Sciatic nerve (tissue), 2 donors: ENCODE measurements around the gene ZNF736. TPM values are rescaled to one million over a fixed set of nuclear protein-coding genes. Genes with fewer than 3 reads are reported as not detected.
"Not testable (repeated sequence)": the region's sequence is repeated elsewhere in the genome, so short reads cannot be mapped to it uniquely, and the experiment has no call there.

ENCODE experiments used
- ATAC-seq: fragments of 200-7000 bp; cut with Tn5 transposase; one replicate; pipeline ENCODE4 v1.9.1; 2020; ENCODE audit warnings: mild to moderate bottlenecking, moderate library complexity
- DNase-seq: peaks from one replicate; pipeline ENCODE4 v3.0.0-alpha.2; 2020; ENCODE audit warnings: low spot score
- intact Hi-C: fragments of 100-400 bp; cut with DNase I; formaldehyde crosslinking; loops from one replicate; pipeline ENCODE4 v1.14.2; 2022
- total RNA-seq: library from RNA; stranded (reverse); fragmentation: NEBNext Ultra II Directional; extraction: Animal tissue kit (Norgen Biotek cat#: 25700); gene quantifications from one replicate; pipeline ENCODE4 v1.2.1, GENCODE V29; 2021
- donor health status: DM: no; HTN: no; CAD: no.
- donor health status: DM: no; HTN: no; CAD: no.

Gene ZNF736
- 22.1 TPM for total RNA-seq

GRCh38 chr7:64313740-64314491 is at the start of gene ZNF736:
ZNF736 (plus strand) TSS chr7:64313961; CDS start chr7:64314151, 190 bp downstream.
- DNase-seq (peak; percentile 92), ATAC-seq (peak; percentile 100)

GRCh38 chr7:64266341-64266919 is 47.3 kb upstream of the ZNF736 start:
- intact Hi-C loops = no loop called here

More at GRCh38 chr7:64313740-64314491, at the start of gene ZNF736:
- intact Hi-C loops = no loop called here

GRCh38 chr7:64277630-64278029 is 36.1 kb upstream of the ZNF736 start:
- no peak for DNase-seq
- intact Hi-C loops = no loop called here
- no peak for ATAC-seq

More at GRCh38 chr7:64266341-64266919, 47.3 kb upstream of the ZNF736 start:
- no peak for DNase-seq
- no peak for ATAC-seq

- no peak for DNase-seq
- intact Hi-C loops = no loop called here
- no peak for ATAC-seq
Measured at GRCh38 chr7:64294701-64295420, 18.9 kb upstream of the ZNF736 start.

GRCh38 chr7:64297418-64297817 is 16.3 kb upstream of the ZNF736 start:
- intact Hi-C loops, DNase-seq, ATAC-seq: not testable (repeated sequence)

GRCh38 chr7:64300641-64301405 is 12.9 kb upstream of the ZNF736 start:
- no peak for DNase-seq
- no peak for ATAC-seq
- intact Hi-C loops = no loop called here

GRCh38 chr7:64307254-64308015 is 6.3 kb upstream of the ZNF736 start:
- DNase-seq (peak; percentile 92), ATAC-seq (peak; percentile 98)
- intact Hi-C loops = no loop called here

GRCh38 chr7:64308016-64308270 is 5.8 kb upstream of the ZNF736 start:
- intact Hi-C loops = no loop called here
- no peak for DNase-seq
- ATAC-seq = no peak

GRCh38 chr7:64310426-64310825 is 3.3 kb upstream of the ZNF736 start:
- ATAC-seq = no peak
- intact Hi-C loops = no loop called here
- no peak for DNase-seq

GRCh38 chr7:64312826-64313225 is 935 bp upstream of the ZNF736 start:
- intact Hi-C loops = no loop called here
- DNase-seq = no peak

GRCh38 chr7:64314566-64314965 is 805 bp downstream of the ZNF736 start:
- DNase-seq (no peak), ATAC-seq (no peak)
- intact Hi-C loops = no loop called here

More at GRCh38 chr7:64312826-64313225, 935 bp upstream of the ZNF736 start:
- ATAC-seq = no peak

- ATAC-seq, DNase-seq, intact Hi-C loops: not testable (repeated sequence)
Measured at GRCh38 chr7:64316031-64316742, 2.4 kb downstream of the ZNF736 start.

- ATAC-seq (no peak), DNase-seq (no peak)
- intact Hi-C loops = no loop called here
Measured at GRCh38 chr7:64320547-64321513, 7.1 kb downstream of the ZNF736 start.

GRCh38 chr7:64324166-64324565 is 10.4 kb downstream of the ZNF736 start:
- DNase-seq, intact Hi-C loops, ATAC-seq: not testable (repeated sequence)

GRCh38 chr7:64348713-64349210 is 35.0 kb downstream of the ZNF736 start:
- intact Hi-C loops, ATAC-seq, DNase-seq: not testable (repeated sequence)

- intact Hi-C loops = no loop called here
- no peak for DNase-seq
- ATAC-seq = no peak
Measured at GRCh38 chr7:64359543-64359942, 45.8 kb downstream of the ZNF736 start.

GRCh38 chr7:64371116-64371515 is 57.4 kb downstream of the ZNF736 start:
- intact Hi-C loops = no loop called here
- DNase-seq (no peak), ATAC-seq (no peak)
